Lower leg skin (tissue), 3 donors: Measurements from ENCODE around the gene SLC2A6.

Source experiments
- CTCF ChIP-seq, 3 donors: fragments of 450-650 bp; IDR thresholded peaks; one replicate each; pipeline ENCODE4 v1.5.1; 2016; ENCODE audit warnings: antibody characterized with exemption in 3 of 3, mild to moderate bottlenecking in 3 of 3, moderate library complexity in 2 of 3
- POLR2A ChIP-seq, 2 donors: fragments of 450-650 bp; IDR thresholded peaks; one replicate each; pipeline ENCODE4 v1.6.1; 2016 to 2017; ENCODE audit warnings: antibody characterized with exemption in 2 of 2, mild to moderate bottlenecking in 1 of 2, moderate library complexity in 1 of 2

GRCh38 chr9:133463864-133464615 is 14.9 kb downstream of the SLC2A6 start:
- TF ChIP-seq CTCF (IDR thresholded peaks at IDR 0.05) (no peak), POLR2A (IDR thresholded peaks at IDR 0.05) (no peak)
